CD4-positive, alpha-beta T cell treated with Interleukin-1 beta for 1 hour (primary cell): Measurements from ENCODE around the gene EIF3I.
A peak's percentile ranks its signal among the peaks of the same experiment; 100 is the strongest.

Experiments used
- DNase-seq, 2 donors: peaks; one replicate each; pipeline ENCODE4 v3.0.0-alpha.2; 2020 to 2022

EIF3I gene

DNA sequence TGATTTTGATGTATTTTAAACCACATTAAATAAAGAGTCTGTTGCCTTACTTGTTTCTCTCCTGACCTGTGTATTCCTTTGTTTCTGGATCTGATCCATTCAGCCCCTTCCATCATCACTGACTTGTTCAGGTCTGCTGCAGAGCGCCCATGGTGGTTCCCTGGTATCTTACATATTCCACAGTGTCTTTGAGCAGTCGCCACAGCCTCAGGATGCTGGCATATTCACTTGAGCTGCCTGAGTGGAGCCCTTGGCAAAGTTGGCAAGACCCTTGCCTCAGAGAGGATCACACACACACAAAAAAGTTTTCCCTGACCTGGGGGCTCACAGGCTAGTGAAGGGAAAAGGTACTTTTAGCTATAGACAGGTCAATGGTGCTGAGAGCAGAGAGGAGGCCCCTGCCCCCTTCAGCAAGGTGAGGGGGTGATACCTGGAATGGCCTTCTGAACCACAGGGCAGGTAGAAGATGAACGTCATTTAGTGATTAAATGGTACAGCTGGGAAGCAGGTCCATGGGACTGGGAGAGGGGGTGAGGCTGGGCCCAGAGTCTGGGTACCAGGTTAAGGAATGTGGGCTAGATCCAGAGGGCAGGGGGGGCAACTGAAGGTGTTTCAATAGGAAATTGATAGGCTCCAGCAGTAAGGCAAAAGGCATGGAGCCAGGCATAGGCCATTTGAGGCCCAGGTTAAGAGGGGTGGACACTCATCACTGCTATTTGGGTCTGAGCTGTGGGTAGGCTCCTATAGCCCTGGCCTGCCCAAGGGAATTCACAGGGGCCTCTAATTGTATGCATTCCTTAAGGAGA is 23.8 kb upstream of the EIF3I start:
- no peak for DNase-seq

DNA sequence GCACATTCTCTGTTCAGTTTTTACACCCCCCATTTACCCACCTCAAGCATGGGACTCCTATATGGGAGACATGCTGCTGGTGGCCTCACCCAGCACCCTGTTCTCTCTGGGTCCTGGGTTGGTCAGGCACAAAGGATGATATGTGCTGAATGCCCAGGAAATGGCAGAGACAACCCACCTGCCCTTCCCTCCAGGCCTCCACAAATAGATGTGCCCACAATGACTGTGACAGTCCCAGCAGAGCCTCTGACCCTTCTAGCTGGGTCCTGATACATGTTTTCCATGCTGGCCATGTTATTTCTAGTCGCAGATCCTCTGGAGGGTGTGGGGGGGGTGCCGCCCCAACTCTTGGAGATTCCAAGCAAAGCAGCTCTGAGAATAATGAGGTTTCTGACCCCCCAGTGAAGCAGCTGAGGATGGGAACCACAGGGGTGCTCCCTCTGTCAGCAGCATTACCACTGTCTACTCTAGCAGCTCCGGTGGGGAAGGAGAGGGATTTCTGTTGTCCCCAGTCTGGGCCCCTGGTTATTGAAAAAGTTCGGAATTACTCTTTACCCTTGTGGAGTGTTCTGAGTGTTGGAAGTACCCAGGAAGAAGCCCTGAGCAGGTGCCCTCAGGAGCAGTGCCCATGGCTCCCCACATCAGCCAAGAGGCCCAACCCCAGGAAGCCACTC is 23.0 kb upstream of the EIF3I start:
- DNase-seq: no peak

DNA sequence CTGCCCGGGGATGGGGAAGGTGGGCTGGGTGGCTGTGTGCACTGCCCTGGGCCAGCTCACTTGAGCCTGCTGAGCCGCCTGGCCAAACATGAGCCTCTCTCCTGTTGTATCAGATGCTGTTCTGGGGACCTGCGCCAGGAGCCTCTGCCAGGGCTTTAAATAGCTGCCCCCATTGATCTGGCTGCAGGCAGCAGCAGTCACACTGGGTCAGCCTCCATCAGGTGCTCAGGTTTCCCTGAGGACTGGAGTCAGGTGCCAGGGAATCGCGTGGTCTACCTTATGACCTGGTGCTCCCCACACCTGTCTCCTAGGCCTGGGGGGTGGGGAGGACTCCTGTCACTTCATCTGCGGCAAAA is 22.5 kb upstream of the EIF3I start:
- DNase-seq: no peak

DNA sequence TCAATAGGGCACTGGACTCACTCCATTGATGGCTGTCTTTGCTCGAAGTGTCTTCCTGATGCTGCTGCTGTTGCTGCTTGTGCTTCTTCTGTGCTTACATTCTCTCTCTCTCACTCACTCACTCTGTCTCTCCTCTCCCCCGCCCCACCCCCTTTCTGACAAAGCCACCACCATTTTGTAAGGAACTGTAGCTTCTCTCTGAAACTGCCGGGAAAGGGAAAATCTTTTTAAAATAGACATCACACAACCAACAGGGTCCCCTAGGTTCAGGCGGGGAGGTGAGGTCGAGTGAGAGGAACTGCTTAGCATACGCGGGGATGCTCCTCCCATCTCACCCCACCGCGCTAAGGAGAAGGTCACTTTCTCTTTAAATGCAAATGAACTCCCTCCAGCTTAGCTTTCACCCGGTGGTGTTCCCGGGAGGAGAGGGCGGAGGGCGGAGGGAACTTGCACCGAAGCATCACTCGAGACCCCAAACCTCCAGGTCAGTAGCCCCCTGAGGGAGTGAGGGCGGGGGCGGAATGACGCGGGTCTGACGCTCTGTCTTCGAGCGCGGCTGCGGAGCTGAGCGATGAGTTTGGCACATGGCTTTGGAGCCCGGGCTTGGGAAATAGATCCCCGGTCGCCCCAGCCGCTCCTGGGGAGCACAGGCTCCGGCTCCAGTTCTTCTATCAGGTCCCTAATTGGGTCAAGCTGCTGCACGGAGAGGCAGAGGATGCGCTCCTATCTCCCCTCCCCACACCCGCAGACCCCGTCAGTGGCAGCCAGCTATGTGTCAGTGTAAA is 21.8 kb upstream of the EIF3I start, which contains the start of gene CCDC28B:
Gene CCDC28B (plus strand): TSS at position 370 of the 785 bp plus-strand sequence. CDS start 1,341 bp downstream, outside the sequence.
- DNase-seq: peak; percentile 51 to 61

DNA sequence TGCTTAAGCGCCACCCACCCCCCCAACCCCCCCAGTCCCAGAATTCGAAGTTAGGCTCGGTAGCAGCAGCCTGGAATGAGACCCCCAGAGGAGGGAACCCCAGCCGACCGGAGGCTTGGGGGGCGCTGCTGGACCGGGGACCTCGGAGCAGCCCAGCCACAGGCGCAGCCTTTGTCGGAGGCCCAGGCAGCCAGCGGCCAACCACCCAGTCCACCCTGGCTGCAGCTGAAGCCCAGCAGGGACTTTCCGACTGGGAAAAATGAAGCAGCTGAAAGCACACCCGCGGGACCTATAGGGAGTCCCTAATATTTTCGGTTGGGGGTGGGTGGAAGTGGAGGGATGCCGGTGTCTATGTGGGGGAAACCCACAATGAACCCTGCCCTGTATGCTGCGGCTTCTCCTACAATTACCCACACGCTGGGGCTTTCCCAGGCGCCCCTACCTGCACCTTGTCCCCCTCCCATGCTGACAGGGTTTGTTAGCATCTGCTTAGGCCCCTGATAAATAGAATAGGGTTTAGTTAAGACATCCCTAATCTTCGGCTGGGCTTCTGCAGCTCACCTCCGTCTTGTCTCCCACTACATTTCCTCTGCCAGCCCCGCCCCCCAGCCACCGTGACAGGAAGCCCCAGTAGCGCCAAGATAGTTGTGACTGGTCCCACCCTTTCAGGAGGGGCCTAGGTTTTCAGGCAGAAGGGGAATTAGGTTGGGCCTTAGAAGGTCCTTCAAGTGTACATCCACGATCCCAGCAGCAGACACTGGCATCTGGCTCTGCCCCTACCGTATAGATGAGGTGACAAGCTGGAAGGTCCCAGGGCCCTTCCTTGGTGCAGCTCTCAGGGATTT is 21.0 kb upstream of the EIF3I start:
- DNase-seq: peak; percentile 80 to 82

GRCh38 chr1:32204943-32205361 is 17.3 kb upstream of the EIF3I start:
- no peak for DNase-seq

- peak; percentile 89 to 91 for DNase-seq
Observed at GRCh38 chr1:32205401-32206370, 16.5 kb upstream of the EIF3I start, which contains the start of gene IQCC. Gene IQCC, plus strand, starts transcription at chr1:32205671. Its CDS starts 11 bp downstream, at chr1:32205682.

DNA sequence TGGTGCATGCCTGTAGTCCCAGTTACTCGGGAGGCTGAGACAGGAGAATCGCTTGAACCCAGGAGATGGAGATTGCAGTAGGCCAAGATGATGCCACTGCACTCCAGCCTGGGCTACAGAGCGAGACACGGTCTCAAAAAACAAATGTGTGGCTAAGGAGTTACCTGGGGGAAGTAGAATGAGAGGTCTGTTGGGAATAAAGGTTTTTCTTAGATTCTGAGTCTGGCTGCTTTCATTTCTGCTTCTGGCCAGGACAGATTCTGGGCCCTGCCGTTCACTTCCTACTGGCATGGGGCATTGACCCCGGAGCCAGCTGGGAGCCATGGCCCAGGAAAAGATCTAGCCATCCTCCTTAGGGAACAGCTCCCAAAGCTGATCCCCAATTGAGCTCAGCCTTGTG is 13.7 kb upstream of the EIF3I start:
- no peak for DNase-seq

- DNase-seq: peak in 1 of 2 donors; percentile 17
Observed at GRCh38 chr1:32208891-32209328, 13.3 kb upstream of the EIF3I start, which contains the start of gene DCDC2B. Gene DCDC2B, plus strand, starts transcription at chr1:32209089. Its CDS starts 5 bp downstream, at chr1:32209094.

DNA sequence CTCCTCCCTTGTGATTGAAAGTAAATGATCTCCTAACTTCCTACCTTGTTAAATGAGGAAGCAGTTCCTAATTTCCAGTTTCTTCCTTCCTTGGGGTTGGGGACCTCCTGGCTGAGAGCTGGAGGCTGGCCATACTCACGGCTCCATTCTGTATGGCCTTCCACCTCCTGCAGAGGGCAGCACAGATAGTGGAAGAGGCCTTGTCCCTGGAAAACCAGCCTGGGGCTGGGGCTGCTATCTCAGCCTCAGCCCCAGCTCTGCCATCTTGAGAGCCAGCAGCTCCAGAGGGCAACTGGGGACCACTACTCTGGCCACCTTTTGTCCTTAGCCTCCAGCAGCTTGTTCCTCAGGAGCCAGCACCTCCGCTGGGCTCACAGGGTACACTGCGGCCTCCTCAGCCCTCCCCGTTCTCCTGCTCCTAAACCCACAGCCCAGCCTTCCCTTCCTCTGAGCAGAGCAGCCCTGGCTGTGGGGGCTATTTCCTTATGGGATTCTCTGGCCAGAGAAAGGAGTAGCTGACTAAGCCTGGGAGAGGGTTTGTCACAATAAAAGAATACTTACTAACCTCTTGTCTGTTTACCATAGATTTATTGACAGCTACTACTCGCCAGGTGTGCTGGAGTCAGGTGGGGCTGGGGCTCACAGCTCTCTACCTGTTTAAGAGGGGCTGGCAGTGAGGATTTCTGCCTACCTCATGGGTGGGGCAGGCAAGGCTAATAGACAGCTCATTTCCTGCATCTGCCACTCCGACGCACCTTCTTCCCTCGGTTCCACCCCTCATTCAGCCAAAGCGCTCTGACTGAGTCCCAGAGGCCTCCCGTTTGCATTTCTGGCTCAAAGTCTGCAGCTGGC is 6.4 kb upstream of the EIF3I start:
- peak; percentile 61 to 70 for DNase-seq

- DNase-seq: no peak
Observed at GRCh38 chr1:32216566-32216965, 5.6 kb upstream of the EIF3I start.

GRCh38 chr1:32219022-32219421 is 3.2 kb upstream of the EIF3I start:
- DNase-seq: no peak

- no peak for DNase-seq
Observed at GRCh38 chr1:32220746-32221580, 1.2 kb upstream of the EIF3I start.

GRCh38 chr1:32221581-32221979 is 627 bp upstream of the EIF3I start:
- no peak for DNase-seq

DNA sequence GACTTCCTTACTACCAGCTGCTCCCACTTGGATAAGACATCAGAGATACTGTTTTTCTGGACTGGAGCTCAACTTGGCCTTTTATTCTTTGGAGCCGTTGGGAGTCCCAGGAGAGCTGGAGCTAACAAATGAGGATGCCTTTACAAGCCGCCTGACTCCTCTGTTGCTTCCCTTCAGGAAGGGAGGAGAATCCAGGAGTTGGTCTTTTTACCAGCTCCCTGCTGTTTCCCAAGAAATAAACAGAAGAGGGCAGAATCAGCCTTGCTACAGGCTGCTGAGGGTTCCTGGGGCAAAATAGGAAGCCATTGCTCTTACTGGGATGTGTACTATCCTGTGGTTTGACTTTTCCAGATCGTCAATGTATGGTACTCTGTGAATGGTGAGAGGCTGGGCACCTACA is 1.5 kb downstream of the EIF3I start:
- no peak for DNase-seq

GRCh38 chr1:32224285-32224684 is 2.1 kb downstream of the EIF3I start:
- no peak for DNase-seq

DNA sequence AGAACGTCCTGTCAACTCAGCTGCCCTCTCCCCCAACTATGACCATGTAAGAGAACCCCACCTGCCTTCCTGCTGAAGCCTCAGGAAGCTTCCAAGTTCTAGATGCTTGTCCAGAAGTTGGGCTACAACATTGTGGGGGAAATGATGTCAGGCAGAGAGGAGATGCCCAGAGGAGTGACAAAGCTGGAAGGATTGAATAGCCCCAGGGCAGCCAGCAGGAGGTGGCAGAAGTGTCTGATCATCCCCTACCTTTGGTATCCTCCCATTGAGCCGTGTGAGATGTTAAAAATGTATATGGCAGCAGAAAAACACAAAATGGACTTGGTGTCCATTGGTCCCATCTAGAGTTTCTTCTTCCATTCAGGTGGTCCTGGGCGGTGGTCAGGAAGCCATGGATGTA is 6.6 kb downstream of the EIF3I start:
- DNase-seq: no peak

DNA sequence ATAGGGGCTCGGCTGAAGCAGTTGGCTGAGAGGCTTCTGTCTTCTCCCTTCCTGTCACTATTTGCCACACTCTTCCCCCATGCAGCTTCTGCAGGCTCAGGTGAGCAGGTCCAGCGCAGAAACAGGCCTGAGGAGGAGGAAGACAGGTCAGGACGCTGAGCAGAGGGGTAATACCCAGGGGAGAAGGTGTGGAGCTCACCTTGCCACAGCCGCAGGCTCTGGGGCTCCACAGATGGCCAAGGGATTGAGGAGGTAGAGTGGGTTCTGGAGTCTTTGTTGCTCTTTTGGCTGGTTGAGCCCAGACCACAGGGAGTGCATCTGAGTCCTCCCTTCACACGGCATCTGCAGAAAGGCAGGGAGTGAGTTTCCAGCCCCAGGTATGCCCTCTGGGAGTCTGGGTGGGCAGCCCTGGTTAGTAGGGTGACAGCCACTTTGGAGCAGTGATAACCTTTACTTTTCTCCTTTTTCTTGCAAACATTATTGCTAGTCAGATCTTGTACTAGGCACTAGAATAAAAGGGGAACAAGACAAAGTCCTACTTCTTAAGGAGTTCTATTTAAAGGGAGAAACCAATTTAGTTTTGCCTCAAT is 9.7 kb downstream of the EIF3I start:
- no peak for DNase-seq
